Subcutaneous abdominal adipose tissue (tissue), 5 donors: Measurements from ENCODE around the gene KLC4.
A peak's percentile ranks its signal among the peaks of the same experiment; 100 is the strongest.

ENCODE experiments used
- H3K27ac ChIP-seq: one replicate; pipeline ENCODE4 v1.7.0; 2013; ENCODE audit warnings: low read depth, mild to moderate bottlenecking, inconsistent platforms, low read length, moderate library complexity
- H3K27me3 ChIP-seq, 5 donors: one replicate each; pipeline ENCODE4 v1.7.0; 2013; ENCODE audit warnings: low read length in 5 of 5, inconsistent platforms in 1 of 5; ENCODE audit not compliant: control insufficient read depth in 5 of 5, insufficient read depth in 4 of 5
- H3K36me3 ChIP-seq, 5 donors: one replicate each; pipeline ENCODE4 v1.7.0; 2013; ENCODE audit warnings: low read length in 5 of 5; ENCODE audit not compliant: control insufficient read depth in 5 of 5, insufficient read depth in 5 of 5
- H3K4me1 ChIP-seq, 5 donors: one replicate each; pipeline ENCODE4 v1.7.0; 2013; ENCODE audit warnings: low read length in 5 of 5, mild to moderate bottlenecking in 3 of 5, moderate library complexity in 1 of 5; ENCODE audit not compliant: control insufficient read depth in 5 of 5, insufficient read depth in 5 of 5
- H3K4me3 ChIP-seq, 5 donors: one replicate each; pipeline ENCODE4 v1.7.0; 2013; ENCODE audit warnings: low read length in 5 of 5, low read depth in 1 of 5
- H3K9ac ChIP-seq, 5 donors: one replicate each; pipeline ENCODE4 v1.7.0; 2013; ENCODE audit warnings: low read length in 5 of 5, mild to moderate bottlenecking in 4 of 5, moderate library complexity in 3 of 5
- H3K9me3 ChIP-seq, 5 donors: one replicate each; pipeline ENCODE4 v1.7.0; 2013; ENCODE audit warnings: low read length in 5 of 5; ENCODE audit not compliant: control insufficient read depth in 5 of 5
- donor health status: healthy.
- donor health status: healthy.
- donor health status: healthy.
- donor health status: healthy.
- donor health status: healthy.

The KLC4 gene

DNA sequence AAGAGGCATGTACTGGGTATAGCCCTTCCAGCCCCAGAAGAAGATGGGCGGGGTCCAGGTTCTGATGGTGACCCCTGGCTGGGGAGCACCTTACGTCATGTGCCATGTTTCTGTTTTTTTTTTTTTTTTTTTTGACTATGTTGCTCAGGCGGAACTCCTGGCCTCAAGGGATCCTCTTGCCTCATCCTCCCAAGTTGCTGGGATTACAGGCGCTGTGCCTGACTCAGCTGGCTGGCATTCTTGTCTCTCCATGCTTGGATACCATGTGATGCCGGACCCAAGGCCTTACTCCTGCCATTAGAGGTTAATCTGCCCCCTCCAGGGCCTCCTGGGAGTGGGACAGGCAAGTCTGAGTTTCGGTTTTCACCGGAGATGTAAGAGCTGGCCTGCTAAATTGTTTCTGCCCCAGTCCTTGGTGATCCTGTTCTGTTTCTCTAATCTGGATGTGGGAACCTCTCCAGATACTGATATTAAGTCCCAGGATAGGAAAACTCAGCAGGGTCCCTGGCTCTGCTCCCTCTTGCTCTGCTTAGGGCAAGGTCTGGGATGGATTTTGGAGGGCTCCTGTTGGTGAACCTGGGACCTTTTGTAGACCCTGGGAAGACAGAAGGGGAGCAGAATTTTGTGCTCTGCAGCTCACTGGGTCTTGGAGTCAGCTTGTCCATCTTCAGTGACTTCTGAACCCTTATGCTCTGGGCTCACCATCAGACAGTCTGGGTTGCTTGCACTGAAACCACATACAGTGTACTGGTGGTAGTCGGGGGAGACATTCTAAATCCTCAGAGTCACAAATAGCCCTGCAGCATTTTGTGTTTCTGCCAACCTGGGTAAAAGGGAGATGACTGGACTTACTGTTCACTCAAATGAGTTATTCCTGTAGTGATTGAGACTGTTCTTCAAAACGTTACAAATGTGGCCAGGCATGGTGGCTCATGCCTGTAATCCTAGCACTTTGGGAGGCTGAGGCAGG is 61.8 kb downstream of the KLC4 start:
- Histone ChIP-seq H3K27ac (peak overlapping the region; percentile 76), H3K9ac (peak overlapping the region in 4 of 5 donors; percentile 2 to 45 (median 11)), H3K4me3 (peak overlapping the region in 1 of 5 donors; percentile 20), H3K4me1 (peaks cover 6 to 44% (median 21%) of the 10 kb centered on the region in 5 donors), H3K36me3 (no peaks in the 10 kb centered on the region), H3K27me3 (no peaks in the 10 kb centered on the region), H3K9me3 (no peaks in the 10 kb centered on the region)

DNA sequence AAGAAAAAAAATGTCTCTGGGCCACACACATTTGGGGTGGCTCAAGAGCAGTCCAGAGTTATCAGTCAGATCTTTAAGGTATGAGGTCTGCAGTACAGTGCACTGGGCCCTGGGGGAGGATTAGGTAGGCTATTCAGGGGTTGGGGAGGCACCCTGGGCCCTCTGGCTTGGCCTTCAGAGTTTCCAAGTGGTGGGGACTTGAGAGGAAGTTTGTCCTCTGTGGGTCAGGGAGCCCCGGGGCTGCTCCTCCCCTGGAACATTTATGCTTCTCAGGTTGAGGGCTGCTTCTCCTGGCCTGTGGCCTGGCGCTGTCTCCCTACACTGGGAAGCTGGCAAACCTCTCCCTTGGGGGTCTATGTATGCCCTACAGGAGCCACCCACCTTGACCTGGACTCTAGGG is 62.7 kb downstream of the KLC4 start:
- H3K27ac ChIP-seq = peak overlapping the region; percentile 76
- H3K4me3 ChIP-seq = no peak overlapping the region
- H3K27me3 ChIP-seq = no peaks in the 10 kb centered on the region
- no peaks in the 10 kb centered on the region for H3K36me3 ChIP-seq
- no peaks in the 10 kb centered on the region for H3K9me3 ChIP-seq
- H3K4me1 ChIP-seq = peaks cover 6 to 38% (median 18%) of the 10 kb centered on the region in 5 donors
- no peak overlapping the region for H3K9ac ChIP-seq

DNA sequence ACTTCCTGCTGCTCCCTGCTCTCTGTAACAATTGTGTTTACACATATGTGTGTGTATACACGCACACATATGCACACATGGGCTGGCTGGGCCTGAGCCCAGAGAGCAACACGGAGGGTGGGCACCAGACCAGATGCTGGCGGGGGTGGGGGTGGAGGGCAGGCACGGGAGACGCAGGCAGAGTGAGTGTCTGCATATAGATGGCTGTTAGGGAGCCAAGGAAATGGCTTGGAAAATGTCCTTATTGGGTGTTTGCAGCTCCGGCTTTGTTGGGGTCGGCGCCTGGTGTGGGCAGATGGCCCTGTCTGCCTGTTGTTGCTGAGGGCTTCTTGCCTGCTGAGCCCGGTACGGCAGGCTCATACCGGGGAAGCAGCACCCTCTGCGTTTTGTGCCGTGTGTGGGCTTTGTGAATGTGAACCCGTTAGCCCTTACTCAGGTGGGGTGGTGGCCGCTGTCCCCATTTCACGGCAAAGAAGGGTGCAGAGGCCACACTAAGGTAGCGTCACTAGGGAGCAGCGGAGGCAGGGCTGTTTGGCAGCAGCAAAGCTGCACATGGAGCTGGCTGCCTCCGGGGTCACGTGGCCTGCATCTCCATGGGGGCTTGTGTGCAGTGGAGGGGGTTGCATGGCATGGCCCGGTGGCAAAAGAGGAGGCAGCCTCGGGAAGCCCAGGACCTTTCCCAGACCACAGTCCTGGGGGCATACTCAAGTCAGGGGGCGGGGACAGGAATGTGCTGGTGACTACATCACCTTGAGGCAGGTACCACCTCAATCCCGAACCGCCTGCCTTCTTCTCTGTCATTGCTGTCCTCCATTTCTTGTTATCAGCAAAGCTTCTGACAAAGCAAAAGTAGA is 64.3 kb downstream of the KLC4 start:
- no peak overlapping the region for H3K27ac ChIP-seq
- H3K4me3 ChIP-seq = no peak overlapping the region
- H3K9ac ChIP-seq = no peak overlapping the region

DNA sequence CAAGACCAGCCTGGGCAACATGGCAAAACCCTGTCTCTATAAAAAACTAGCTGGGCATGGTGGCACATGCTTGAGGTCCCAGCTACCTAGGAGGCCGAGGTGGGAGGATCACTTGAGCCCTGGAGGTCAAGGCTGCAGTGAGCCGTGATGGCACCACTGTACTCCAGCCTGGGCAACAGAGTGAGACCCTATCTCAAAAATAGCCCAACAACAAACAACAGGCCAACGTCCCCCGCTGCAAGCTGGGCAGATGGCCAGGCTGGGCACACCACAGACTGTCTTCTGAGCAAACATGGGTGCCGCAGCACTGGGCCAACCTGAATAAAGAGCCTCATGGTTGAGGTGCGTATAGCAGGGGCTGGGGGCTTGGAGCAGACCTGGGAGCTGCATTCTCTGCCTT is 65.0 kb downstream of the KLC4 start:
- Histone ChIP-seq H3K36me3 (no peaks in the 10 kb centered on the region), H3K4me3 (no peak overlapping the region), H3K9me3 (no peaks in the 10 kb centered on the region), H3K4me1 (peaks cover 6 to 43% (median 18%) of the 10 kb centered on the region in 5 donors), H3K27ac (no peak overlapping the region), H3K27me3 (no peaks in the 10 kb centered on the region), H3K9ac (no peak overlapping the region)

More for the DNA sequence above, 64.3 kb downstream of the KLC4 start:
- no peaks in the 10 kb centered on the region for H3K27me3 ChIP-seq
- H3K4me1 ChIP-seq = peaks cover 6 to 43% (median 18%) of the 10 kb centered on the region in 5 donors
- H3K9me3 ChIP-seq = no peaks in the 10 kb centered on the region
- H3K36me3 ChIP-seq = no peaks in the 10 kb centered on the region
